Measurements from ENCODE around the gene UBXN6.
A peak's percentile ranks its signal among the peaks of the same experiment; 100 is the strongest.

The UBXN6 gene

DNA sequence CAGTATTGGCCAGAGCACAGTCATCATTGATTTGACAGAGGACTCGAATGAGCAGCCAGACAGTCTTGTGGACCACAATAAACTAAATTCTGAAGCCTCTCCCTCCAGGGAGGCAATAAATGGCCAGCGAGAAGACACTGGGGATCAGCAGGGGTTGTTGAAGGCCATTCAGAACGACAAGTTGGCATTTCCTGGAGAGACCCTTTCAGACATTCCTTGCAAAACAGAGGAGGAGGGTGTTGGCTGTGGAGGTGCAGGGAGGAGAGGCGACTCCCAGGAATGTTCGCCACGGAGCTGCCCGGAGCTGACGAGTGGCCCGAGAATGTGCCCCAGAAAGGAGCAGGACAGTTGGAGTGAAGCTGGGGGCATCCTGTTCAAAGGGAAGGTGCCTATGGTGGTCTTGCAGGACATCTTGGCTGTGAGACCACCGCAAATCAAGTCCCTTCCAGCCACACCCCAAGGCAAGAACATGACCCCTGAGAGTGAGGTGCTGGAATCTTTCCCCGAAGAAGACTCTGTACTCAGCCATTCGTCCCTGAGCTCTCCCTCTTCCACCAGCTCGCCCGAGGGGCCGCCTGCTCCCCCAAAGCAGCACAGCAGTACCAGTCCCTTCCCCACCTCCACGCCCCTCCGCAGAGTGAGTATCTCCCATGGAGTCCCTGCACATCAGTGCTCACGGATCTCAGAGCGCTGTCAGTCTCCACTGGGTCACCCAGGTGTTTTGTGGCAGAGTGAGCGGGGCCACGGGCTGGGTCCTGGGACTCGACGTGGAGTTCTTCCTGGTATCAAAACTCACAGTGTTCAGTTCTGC is 48.3 kb downstream of the UBXN6 start:
- DNase-seq (ENCODE audit: low spot score) = no peak

DNA sequence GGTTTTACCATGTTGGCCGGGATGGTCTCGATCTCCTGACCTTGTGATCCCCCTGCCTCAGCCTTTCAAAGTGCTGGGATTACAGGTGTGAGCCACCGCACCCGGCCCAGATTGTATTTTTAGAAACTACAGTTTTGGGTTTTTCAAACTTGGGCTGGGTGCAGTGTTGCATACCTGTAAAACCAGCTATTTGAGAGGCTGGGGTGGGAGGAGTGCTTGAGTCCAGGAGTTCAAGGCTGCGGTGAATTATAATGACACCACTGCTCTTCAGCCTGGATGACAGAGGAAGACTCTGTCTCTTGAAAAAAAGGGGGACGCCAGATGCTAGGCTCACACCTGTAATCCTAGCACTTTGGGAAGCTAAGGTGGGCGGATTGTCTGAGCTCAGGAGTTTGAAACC is 51.0 kb downstream of the UBXN6 start:
- DNase-seq (ENCODE audit: low spot score) = no peak

DNA sequence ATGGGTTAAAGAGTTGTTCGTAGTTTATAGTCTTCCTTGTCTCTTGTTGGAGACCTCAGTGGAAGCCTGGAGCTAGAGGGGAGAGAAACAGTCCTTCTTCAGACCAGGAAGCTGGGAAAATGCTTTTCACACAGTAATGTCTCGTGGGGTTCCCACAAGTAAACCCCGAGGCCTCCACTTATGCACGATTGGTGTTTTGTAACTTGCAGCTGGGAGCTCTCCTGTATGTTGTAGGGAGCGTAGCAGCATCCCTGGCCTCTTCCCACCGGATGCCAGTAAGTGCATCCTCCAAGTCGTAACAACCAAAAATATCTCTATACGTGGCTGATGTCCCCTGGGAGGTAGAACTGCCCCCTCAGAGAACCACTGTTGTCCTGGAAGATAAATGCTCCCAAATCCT is 51.6 kb downstream of the UBXN6 start:
- DNase-seq (ENCODE audit: low spot score) = no peak

DNA sequence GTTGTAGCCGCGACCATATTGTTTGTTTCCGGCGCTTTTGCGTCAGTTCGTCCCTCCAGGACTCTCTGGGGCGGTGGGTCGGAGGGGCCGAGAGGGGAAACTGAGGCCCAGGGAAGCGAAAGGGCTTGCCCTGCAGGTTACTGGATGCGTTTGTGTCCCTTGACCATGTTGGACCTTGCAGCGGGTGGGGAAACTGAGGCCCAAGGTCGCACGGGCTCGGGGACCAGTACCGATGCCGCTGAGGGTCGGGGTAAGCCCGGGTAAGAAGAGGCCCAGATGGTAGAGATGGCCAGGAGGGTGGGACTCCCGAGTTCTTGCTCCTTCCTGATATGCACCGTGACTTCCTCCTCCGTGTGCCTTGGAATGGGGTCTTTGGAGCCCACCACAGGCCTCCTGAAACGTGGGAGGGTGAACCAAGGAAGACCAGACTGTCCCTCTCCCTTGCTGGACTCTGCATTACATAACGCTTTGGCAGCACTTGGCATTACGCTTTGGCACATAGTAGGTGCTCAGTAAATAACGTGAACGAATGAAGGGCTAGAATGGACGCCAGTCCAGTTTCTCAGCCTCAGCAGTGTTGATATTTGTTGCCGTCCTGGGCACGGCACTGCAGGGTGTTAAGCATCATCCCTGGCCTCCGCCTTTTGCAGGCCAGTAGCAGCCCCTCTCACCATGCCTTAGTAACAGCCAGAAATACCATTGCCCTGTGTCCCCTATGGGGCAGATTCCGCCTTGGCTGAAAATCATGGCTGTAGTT is 54.4 kb downstream of the UBXN6 start:
- no peak for DNase-seq (ENCODE audit: low spot score)

DNA sequence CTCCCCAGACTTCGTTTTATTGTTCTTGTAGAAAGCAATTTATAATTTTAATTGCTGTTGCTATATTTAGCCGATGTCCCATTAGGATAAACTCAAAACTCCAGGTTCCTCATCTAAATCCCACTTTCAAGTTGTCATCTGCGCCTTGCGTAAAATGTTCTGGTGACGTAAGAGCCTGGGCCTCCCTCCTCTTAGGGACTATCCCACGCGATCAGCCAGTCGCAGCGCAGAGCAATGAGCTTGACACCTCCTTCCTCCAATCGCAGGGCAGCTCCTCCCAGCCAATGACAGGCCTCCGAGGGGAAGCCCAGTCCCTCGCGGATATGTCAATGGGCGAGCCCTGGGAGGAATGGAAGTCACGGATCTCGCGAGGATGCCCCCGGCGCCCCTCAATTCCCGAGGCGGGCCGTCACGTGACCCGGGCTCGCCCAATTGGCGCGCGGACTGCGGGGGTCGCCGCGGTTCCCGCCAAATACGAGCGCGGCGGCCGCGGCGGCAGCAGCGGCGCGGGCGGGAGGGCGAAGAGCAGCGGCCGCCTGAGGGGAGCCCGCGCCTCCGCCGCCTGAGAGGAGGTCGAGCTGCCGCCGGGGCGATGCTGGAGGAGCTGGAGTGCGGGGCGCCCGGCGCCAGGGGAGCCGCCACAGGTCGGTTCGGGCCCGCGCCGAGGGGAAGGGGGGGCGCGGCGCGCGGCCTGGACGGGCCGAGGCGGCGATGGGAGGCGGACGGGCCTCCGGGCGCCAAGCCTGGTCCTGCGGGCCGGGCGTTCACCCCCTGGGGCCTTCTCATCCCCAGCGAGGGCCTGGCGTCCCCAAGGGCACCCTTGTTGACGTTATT is 55.2 kb downstream of the UBXN6 start, which contains the start of gene CHAF1A:
Gene CHAF1A, plus strand, starts transcription at position 470 of the 834 bp plus-strand sequence. Its CDS starts 123 bp downstream, at position 593.
- peak; percentile 100 for DNase-seq (ENCODE audit: low spot score)

DNA sequence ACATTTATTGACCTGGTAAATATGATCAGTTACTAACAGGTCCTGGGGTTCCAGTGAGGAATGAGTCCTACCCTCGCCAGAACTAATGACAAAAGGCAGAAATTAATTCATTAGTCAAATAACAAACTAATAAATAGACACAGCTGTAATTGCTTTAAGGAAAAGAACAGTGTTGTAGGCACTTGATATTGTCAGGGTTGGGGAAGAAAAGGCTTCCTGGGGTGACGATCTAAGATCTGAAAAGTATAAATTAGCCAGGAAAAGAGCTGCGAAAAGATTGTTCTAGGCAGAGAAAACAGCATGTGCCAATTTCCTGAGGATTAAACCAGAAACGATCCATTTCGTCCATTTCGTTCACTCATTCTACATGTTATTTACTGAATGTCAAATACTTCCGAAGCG is 55.8 kb downstream of the UBXN6 start:
- DNase-seq (ENCODE audit: low spot score) = peak; percentile 35

DNA sequence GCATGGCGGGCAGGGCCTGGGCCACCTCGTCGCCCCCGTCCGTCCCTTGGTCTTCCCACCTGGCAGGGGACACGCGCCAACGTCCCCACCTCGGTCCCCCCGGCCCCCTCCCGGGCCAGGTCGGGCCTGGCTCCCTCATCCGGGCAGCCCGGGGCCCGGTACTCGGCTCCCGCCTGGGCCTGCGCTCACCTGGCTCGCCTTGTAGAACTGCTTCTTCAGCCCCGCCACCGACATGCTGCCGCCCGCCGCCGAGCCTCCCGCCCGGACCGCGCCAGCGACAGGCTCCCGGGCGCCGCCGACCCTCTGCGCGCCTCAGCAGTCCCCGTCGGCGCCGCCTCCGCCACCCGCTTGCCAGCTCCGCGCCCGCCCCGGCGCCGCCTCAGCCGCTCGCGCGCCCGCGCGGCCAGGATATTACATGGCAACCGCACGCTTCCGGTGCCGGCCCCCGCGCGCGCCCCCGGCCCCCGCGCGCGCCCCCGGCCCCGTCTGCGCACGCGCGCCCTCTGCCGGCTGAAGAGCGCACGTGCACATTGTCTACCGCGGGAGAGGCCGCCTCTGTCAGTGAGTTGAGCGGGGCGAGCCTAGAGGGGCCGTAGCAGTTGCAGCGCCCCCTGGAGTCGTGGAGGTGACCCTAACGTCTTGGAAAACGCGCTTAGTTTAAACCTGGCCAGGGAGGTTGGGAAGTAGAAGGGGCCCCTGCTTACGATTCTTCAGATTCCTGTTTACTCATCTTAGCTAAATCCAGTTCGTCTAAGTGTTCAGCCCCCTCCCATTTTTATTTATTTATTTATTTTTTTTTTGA is 57.3 kb downstream of the UBXN6 start, which contains the start of gene SH3GL1:
Gene SH3GL1, minus strand, starts transcription at position 413 of the 802 bp plus-strand sequence. Its CDS starts 179 bp downstream, at position 234.
- peak; percentile 95 for DNase-seq (ENCODE audit: low spot score)

DNA sequence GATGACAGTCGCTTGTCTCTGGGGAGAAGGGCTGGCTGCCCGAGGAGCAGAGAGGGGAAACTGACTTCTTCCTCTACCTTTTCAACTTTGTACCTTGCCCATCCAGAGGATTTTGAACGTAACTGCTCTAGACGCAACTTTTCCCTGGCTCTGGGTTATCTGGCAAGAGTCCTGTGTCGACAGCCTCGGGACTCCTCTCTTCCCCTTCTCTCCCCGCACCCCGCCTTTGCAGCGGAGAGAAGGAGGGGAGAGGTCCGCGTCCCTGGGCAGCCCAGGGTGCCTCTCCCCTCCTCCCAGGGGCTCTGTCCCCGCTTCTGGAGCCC is 57.8 kb downstream of the UBXN6 start:
- no peak for DNase-seq (ENCODE audit: low spot score)

DNA sequence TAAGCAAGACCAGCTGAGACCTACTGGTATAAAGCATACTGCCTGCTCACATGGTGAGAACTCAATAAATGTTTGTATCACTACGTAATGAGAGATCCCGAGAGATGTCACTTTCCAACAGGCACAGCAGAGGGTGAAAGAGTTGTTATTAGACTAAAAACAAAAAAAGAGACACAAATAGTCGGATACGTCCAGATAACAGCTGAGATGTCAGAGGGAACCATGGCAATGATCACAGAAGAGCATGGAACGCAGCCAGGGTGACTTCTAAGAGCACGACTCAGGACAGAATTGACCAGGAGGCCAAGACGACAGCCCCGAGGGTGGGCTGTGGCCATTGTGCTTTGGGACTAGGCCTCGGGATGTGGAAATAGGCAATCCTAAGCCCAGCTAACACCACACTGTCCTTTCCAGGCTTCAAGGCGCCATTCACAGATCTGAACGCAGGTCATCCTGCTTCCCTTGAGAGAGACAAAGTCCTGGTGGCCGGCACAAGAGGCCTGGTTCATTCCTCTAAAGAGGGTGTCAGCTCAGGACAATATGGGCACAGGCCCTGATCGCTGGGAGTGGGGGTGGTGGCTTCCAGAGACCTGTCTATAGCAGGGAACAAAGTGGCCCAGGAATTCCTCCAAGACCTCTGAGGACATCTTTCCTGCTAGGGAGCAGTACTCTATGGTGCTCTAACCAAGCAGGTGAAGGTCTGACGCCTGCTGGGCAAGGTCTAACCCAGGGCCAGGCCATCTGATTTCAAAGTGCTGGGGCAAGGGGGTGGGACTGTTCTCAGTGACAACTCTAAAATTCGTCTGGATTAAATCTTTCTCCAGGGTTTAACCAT is 60.4 kb downstream of the UBXN6 start:
- no peak for DNase-seq (ENCODE audit: low spot score)

Data from hematopoietic multipotent progenitor cell treated with erythropoietin and hydrocortisone succinate and interleukin-3 and kit ligand, for 15 days (in vitro differentiated cells).